Esophagus muscularis mucosa (tissue), 4 donors: ENCODE measurements around the gene MAGI2. TPM values are rescaled to one million over a fixed set of nuclear protein-coding genes. Genes with fewer than 3 reads are reported as not detected.

Experiments
- DNase-seq: peaks from one replicate; pipeline ENCODE4 v3.0.0-alpha.2; 2017; ENCODE audit errors: extremely low spot score
- H3K27ac ChIP-seq, 4 donors: fragments of 200-600 bp; sonication (generic); replicated peaks in 1 of 4; 1 replicate in 3 of 4; 2 replicates in 1 of 4; pipeline ENCODE4 v1.5.1; 2016 to 2019; ENCODE audit warnings: mild to moderate bottlenecking in 1 of 4
- H3K27me3 ChIP-seq, 4 donors: fragments of 200-600 bp; sonication (generic); one replicate each; pipeline versions ENCODE4 v1.5.1 to v1.6.0; 2016 to 2019
- H3K36me3 ChIP-seq, 4 donors: fragments of 200-600 bp; sonication (generic); one replicate each; pipeline ENCODE4 v1.5.1; 2016 to 2019
- H3K4me1 ChIP-seq, 4 donors: fragments of 200-600 bp; sonication (generic); one replicate each; pipeline ENCODE4 v1.5.1; 2016 to 2019
- H3K4me3 ChIP-seq, 4 donors: fragments of 200-600 bp; sonication (generic); 1 replicate in 2 of 4; 2 replicates in 2 of 4; pipeline ENCODE4 v1.5.1; 2016 to 2019; ENCODE audit warnings: mild to moderate bottlenecking in 4 of 4, moderate library complexity in 1 of 4
- H3K9me3 ChIP-seq, 4 donors: fragments of 200-600 bp; sonication (generic); 1 replicate in 3 of 4; 2 replicates in 1 of 4; pipeline ENCODE4 v1.5.1; 2016 to 2019
- CTCF ChIP-seq, 3 experiments: fragments of 200-600 bp in 2 of 3; fragments of 450-650 bp in 1 of 3; sonication (generic) in 2 of 3; IDR thresholded peaks; one replicate each; pipeline ENCODE4 v1.5.1; 2017 to 2019; ENCODE audit warnings: antibody characterized with exemption in 3 of 3, mild to moderate bottlenecking in 2 of 3, moderate library complexity in 1 of 3
- EP300 ChIP-seq: sonication (generic); formaldehyde crosslinking; IDR thresholded peaks from one replicate; pipeline ENCODE4 v1.6.1; 2017; ENCODE audit warnings: antibody characterized with exemption
- POLR2A ChIP-seq: fragments of 450-650 bp; IDR thresholded peaks from one replicate; pipeline ENCODE4 v1.6.1; 2017; ENCODE audit warnings: antibody characterized with exemption, moderate library complexity, mild to moderate bottlenecking, low read depth
- POLR2AphosphoS5 ChIP-seq, 2 donors: sonication (generic); formaldehyde crosslinking; IDR thresholded peaks; one replicate each; pipeline ENCODE4 v1.6.1; 2017; ENCODE audit warnings: antibody characterized with exemption in 2 of 2
- WGBS: methylation state at CpG from one replicate; pipeline ENCODE4 v1.1.5; 2018; 5-methylcytosine and 5-hydroxymethylcytosine counted together
- intact Hi-C: fragments of 100-400 bp; cut with DNase I; formaldehyde crosslinking; loops from one replicate; pipeline ENCODE4 v1.15.1; 2023
- total RNA-seq, 4 donors: library from RNA; depleted of rRNA; stranded (reverse); fragments of >200 nt; gene quantifications; one replicate each; pipeline versions ENCODE4 v1.1.0 to v1.2.1, GENCODE V29; 2016

Gene MAGI2
- total RNA-seq, 4 donors from 2014 or later, result 14.4 to 22.3 (median 21.2) TPM

GRCh38 chr7:79339208-79339925 is 114.1 kb downstream of the MAGI2 start:
- Histone ChIP-seq H3K36me3 (no peaks in the 10 kb centered on the region), H3K27ac (no peak overlapping the region), H3K9me3 (no peaks in the 10 kb centered on the region), H3K27me3 (no peaks in the 10 kb centered on the region), H3K4me3 (no peak overlapping the region), H3K4me1 (peaks cover 0 to 8% (median 0%) of the 10 kb centered on the region in 4 donors)
- 89% methylated on average over 4 of the region's 4 CpGs for WGBS
- no peak for DNase-seq
- intact Hi-C loops, result no loop called here
- TF ChIP-seq EP300, result no peak
- TF ChIP-seq POLR2A, result no peak
- no peak for TF ChIP-seq POLR2AphosphoS5 (IDR thresholded peaks at IDR 0.05)
- TF ChIP-seq CTCF (IDR thresholded peaks at IDR 0.05), result no peak

- 67% methylated on average over 5 of the region's 5 CpGs for WGBS
- no peak for TF ChIP-seq EP300
- TF ChIP-seq POLR2A, result no peak
- no peak for TF ChIP-seq CTCF (IDR thresholded peaks at IDR 0.05)
- TF ChIP-seq POLR2AphosphoS5 (IDR thresholded peaks at IDR 0.05), result no peak
- Histone ChIP-seq H3K36me3 (no peaks in the 10 kb centered on the region), H3K9me3 (no peaks in the 10 kb centered on the region), H3K27ac (no peak overlapping the region), H3K27me3 (no peaks in the 10 kb centered on the region), H3K4me3 (no peak overlapping the region), H3K4me1 (peaks cover 0 to 12% (median 5%) of the 10 kb centered on the region in 4 donors)
- no peak for DNase-seq
- intact Hi-C loops, result no loop called here
Measured at GRCh38 chr7:79337717-79338116, 115.8 kb downstream of the MAGI2 start.

- H3K9me3 ChIP-seq, result no peaks in the 10 kb centered on the region
- DNase-seq, result no peak
- TF ChIP-seq CTCF (IDR thresholded peaks at IDR 0.05), result no peak
- H3K4me1 ChIP-seq, result peaks cover 0 to 12% (median 5%) of the 10 kb centered on the region in 4 donors
- intact Hi-C loops, result no loop called here
- no peak overlapping the region for H3K4me3 ChIP-seq
- no peaks in the 10 kb centered on the region for H3K27me3 ChIP-seq
- H3K27ac ChIP-seq, result no peak overlapping the region
- WGBS, result 86% methylated on average over 2 of the region's 2 CpGs
- no peaks in the 10 kb centered on the region for H3K36me3 ChIP-seq
Measured at GRCh38 chr7:79334841-79335240, 118.6 kb downstream of the MAGI2 start.

GRCh38 chr7:79334334-79334733 is 119.1 kb downstream of the MAGI2 start:
- intact Hi-C loops, result no loop called here
- no peak for TF ChIP-seq EP300
- no peak for TF ChIP-seq POLR2AphosphoS5 (IDR thresholded peaks at IDR 0.05)
- no peak for TF ChIP-seq CTCF (IDR thresholded peaks at IDR 0.05)
- TF ChIP-seq POLR2A, result no peak

GRCh38 chr7:79332091-79332490 is 121.4 kb downstream of the MAGI2 start:
- no peak for TF ChIP-seq POLR2A
- no peak for TF ChIP-seq POLR2AphosphoS5 (IDR thresholded peaks at IDR 0.05)
- no peak for TF ChIP-seq EP300
- TF ChIP-seq CTCF (IDR thresholded peaks at IDR 0.05), result no peak

More at GRCh38 chr7:79334334-79334733, 119.1 kb downstream of the MAGI2 start:
- DNase-seq, result no peak
- Histone ChIP-seq H3K4me1 (peaks cover 0 to 12% (median 5%) of the 10 kb centered on the region in 4 donors), H3K27ac (no peak overlapping the region), H3K27me3 (no peaks in the 10 kb centered on the region), H3K36me3 (no peaks in the 10 kb centered on the region), H3K9me3 (no peaks in the 10 kb centered on the region), H3K4me3 (no peak overlapping the region)

More at GRCh38 chr7:79332091-79332490, 121.4 kb downstream of the MAGI2 start:
- intact Hi-C loops, result no loop called here
- no peak for DNase-seq
- no peaks in the 10 kb centered on the region for H3K36me3 ChIP-seq
- peaks cover 0 to 6% (median 5%) of the 10 kb centered on the region in 4 donors for H3K4me1 ChIP-seq
- no peaks in the 10 kb centered on the region for H3K27me3 ChIP-seq
- H3K27ac ChIP-seq, result no peak overlapping the region
- no peaks in the 10 kb centered on the region for H3K9me3 ChIP-seq
- 2% methylated on average over 2 of the region's 2 CpGs for whole genome bisulfite sequencing
- no peak overlapping the region for H3K4me3 ChIP-seq
